HG03196 (cell line): Measurements from ENCODE around the gene FBP1.

ENCODE experiments used
- ATAC-seq: cut with Tn5 transposase; IDR thresholded peaks from one replicate; pipeline ENCODE4 v1.9.1; 2021; ENCODE audit not compliant: unreplicated experiment

FBP1 gene

DNA sequence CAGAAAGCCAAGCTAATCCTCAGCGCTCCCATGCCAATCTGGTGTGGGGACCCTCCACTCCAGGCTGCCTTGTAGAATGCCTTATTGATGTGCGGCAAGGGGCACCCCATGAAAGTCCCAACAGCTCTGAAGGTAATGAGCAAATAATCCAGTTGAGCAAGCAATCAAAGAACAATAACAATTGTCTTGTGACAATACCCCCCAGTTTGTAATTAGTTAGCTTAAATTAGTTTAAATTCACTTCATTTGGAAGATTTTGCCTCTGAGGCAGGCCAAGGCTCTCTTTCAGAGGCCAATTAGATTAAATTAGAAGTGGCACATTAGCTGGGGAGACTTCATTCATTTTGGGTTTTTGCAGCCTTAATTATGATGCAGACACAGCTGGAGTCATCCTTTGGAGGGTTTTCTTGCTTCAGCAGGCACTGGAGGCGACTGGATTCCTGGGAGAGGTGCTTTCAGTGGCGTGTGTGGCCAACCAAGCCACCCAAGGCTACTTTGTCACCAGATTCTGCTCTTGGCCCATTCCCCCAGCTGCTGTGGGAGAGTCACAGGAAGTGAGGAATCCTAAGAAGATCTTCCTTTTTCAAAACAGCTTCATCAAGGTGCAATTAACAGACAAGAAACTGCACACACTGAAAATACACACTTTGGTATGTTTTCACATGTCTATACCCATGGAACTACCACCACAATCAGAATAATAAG is 17.9 kb upstream of the FBP1 start:
- ATAC-seq, result no peak

GRCh38 chr9:94656200-94656599 is 16.9 kb upstream of the FBP1 start:
- ATAC-seq, result peak; percentile 93

GRCh38 chr9:94655739-94656138 is 16.4 kb upstream of the FBP1 start:
- no peak for ATAC-seq

GRCh38 chr9:94654165-94654894 is 15.0 kb upstream of the FBP1 start:
- ATAC-seq, result no peak

DNA sequence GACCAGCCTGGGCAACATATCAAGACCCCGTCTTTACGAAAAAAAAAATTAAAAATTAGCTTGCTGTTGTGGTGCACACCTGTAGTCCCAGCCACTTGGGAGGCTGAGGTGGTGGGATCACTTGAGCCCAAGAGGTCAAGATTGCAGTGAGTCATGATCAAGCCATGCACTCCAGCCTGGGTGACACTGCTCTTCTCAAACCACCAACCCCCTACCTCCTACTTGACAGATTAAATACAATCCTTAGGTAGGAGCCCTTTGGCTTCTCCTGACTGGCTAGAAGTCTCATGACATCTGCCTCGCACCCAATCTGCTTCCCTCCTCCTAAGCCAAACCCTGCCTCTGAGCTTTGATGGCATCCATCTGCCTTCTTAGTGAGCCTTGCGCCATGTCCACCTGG is 11.6 kb upstream of the FBP1 start:
- ATAC-seq, result no peak

DNA sequence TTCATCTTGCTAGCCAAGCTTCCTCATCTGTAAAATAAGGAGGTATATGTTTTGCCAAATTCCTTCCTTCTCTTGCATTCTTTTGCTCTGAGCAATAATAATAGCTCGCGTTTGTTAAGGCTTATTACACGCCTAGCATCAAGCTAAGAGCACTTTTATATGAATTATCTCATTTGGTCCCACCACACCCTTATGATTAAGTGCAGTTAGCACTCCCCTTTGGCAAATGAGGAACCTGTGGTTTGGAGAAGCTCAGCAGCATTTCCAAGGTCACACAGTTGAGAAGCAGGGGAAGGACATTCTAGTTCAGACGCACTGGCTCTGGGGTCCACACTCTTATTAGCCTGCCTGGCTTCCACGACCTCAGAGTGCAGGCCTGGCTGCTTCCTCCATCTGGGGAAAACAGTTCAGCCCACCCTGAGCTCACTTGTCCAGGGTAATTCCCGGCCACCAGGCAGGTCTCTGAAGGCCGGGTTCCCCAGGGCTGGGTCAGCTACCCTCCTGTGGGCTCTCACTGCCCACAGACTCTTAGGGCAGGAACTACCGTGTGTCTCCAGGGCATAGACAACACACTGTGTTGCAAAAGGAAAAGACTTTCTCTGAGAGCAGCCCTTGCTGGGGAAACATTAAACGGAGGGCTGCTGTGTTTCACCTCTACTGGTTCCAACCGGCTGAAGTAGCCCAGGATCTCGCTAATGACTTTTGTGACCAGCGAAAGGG is 9.9 kb upstream of the FBP1 start:
- ATAC-seq, result no peak

DNA sequence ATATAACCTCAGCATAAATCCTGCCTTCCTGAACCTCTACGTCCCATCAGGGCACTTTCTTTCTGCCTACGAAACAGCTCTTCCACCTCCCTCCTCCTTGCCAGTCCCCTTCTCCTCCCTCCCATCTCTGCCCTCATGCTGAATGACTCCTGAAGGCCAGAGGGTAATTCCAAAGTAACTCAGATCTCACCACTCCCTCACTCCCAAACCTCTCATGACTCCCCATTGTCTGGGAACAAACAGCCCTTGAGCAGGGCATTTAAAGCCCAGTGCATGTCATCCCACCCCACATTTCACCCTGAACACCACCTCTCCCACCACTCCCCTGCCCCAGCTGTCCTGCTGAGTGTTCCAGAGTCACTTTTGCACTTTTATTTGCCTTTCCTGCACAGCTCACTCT is 8.9 kb upstream of the FBP1 start:
- ATAC-seq, result no peak

- ATAC-seq, result no peak
These were observed 6.6 kb upstream of the FBP1 start for GRCh38 chr9:94645901-94646300.

DNA sequence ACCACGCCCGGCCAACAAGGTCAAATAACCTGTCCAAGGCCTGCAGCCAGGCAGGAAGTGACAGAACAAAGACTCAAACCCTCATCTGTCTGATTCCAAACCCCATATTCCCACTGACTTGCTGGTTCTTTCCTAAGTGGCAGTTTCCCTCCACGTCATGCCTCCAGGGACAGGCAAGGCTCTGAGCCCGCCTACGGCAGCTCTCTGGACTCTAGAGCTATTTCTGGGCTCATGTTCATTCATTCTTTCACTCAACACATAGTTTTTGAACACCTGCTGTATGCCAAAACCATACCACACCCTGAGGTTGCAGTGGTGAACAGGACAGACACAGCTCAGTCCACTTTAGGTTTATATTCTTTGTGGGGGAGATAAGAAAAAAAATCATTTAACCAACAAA is 5.2 kb upstream of the FBP1 start:
- no peak for ATAC-seq

DNA sequence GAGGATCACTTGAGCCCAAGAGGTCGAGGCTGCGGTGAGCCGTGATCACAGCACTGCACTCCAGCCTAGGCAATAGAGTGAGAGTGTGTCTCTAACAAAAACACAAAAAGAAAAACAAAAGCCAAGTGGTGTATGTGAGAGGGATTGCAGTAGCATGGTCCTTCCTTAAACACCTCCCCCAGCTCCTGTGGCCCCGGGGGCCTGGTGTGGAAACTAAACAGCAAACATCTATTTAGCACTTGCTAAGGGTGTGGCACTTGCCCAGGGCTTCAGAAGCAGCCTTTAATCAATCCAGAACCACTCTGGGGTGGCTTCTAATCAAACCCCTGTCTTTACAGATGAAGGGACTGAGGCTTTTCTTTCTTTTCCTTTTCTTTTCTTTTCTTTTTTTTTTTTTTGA is 4.4 kb upstream of the FBP1 start:
- ATAC-seq, result no peak

GRCh38 chr9:94643176-94643575 is 3.9 kb upstream of the FBP1 start:
- no peak for ATAC-seq

GRCh38 chr9:94642501-94642900 is 3.2 kb upstream of the FBP1 start:
- no peak for ATAC-seq

- no peak for ATAC-seq
These were observed 670 bp upstream of the FBP1 start for GRCh38 chr9:94639999-94640376.

DNA sequence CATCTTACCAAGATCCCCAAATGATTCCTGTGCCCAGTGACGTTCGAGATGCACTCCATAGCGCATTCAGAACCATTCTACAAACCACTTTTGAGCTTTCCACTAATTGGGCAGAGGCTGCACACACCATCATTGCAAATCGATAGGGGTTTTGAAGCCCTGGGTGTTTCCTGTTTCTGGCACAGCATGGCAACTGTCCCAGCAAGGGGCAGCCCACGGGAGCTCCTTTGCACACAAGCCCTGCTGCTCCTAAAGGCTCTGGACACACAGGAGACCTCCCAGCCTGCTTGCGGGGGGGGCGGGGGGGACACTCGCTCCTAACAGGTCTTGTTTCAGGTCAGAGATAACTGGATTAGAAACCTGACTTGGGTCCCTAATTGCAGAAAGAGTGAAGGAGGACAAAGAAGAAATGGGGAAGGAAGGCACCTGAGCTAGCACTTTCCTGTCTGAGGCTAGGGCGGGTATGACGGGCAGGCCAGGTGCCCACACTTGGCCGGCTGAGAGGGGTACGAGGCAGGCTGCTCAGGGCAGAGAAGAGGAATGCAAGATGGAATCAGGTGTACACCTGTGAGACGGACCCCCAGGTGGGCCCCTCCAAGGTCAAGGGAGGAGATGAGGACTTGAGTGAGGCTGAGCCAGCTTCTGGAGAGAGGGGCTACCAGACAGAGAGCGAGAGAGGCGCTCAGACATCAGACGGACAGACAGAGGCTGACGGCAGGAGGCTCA is 820 bp downstream of the FBP1 start:
- no peak for ATAC-seq

GRCh38 chr9:94632737-94633136 is 6.6 kb downstream of the FBP1 start:
- ATAC-seq, result no peak

GRCh38 chr9:94631599-94631998 is 7.7 kb downstream of the FBP1 start:
- no peak for ATAC-seq

GRCh38 chr9:94630833-94631232 is 8.5 kb downstream of the FBP1 start:
- no peak for ATAC-seq

GRCh38 chr9:94630281-94630680 is 9.0 kb downstream of the FBP1 start:
- ATAC-seq, result no peak

DNA sequence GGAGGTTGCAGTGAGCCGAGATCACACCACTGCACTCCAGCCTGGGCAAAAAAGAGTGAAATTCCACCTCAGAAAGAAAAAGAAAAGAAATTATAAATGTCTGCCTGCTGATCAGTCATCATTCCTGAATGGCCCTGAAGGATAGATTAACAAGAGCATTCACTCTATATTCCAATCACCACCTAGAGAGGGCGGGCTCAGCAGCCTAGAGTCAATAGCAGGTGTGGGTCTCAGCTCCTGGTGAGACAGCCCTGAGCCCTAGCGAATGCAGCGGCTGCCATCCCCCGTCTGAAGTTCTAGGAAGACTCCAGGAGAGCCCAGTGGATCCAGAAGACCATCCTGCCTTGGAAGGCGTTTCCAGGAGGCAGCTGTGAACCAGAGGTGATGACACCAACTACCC is 12.0 kb downstream of the FBP1 start:
- ATAC-seq, result no peak

DNA sequence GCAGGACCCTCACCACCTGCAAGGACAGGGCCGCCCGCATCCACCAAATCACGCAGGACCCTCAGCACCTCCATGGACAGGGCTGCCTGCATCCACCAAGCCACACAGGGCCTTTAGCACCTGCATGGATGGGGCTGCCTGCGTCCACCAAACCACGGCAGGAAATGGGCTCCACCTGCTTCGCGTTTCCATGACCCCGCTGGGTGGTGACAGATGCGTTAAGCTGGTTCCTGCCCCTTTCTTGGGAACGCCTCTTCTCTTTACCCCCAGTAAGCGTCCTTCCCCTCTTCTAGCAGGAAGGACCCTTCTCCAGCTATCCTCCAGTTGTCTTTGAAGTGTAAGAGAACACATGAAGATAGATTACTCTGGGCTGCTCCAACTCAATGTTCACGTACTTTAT is 13.5 kb downstream of the FBP1 start:
- no peak for ATAC-seq

DNA sequence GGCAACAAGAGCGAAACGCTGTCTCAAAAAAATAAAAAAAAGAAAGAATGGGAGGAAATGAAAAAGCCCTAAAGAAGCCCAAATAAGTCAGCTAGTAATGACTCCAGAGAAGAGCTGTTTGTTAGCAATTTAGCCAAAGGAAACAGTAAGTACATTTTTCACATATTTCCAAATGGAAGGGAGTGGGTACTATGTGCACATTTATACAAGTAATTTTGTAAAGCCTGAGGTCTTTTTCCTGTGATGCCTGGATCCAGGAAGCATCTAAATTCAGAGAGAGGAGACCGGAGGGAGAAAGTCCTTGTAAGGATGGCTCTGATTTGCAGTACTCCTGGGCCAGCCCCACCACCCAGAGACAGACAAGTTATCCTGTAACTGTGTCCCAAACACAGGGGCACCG is 14.7 kb downstream of the FBP1 start:
- ATAC-seq, result no peak

DNA sequence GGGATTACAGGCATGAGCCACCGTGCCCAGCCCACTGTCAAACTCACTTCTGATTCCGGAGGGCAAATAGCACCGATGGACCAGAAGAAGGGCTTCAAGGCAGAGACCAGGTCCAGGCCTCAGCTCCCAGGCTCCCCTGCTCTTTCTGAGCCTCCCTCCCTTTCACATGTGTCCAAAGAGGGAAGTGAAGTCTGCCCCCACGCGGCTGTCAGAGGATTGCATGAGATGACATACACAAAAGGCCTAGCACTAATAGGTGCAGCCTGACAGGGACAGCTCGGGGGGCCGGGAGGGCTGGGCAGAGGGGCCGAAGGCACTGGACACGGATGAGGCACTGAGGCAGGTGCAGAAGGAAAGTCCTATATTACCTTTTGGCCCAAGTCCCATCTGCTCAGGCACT is 16.1 kb downstream of the FBP1 start:
- ATAC-seq, result no peak
